ENCODE results near the gene SLC35E3.
"Not testable (repeated sequence)": the region's sequence is repeated elsewhere in the genome, so short reads cannot be mapped to it uniquely, and the experiment has no call there.

SLC35E3 gene

GRCh38 chr12:68811573-68811972 is 65.6 kb downstream of the SLC35E3 start:
- DNase-seq (ENCODE audit: low read depth in 2 of 3, low spot score in 2 of 3) = not testable (repeated sequence)

- DNase-seq (ENCODE audit: low read depth in 2 of 3, low spot score in 2 of 3) = no peak
Measured at GRCh38 chr12:68812553-68813241, 66.7 kb downstream of the SLC35E3 start.

GRCh38 chr12:68813242-68813593 is 67.2 kb downstream of the SLC35E3 start:
- DNase-seq (ENCODE audit: low read depth in 2 of 3, low spot score in 2 of 3) = no peak

- DNase-seq (ENCODE audit: low read depth in 2 of 3, low spot score in 2 of 3) = no peak
Measured at GRCh38 chr12:68814490-68815231, 68.7 kb downstream of the SLC35E3 start.

- no peak for DNase-seq (ENCODE audit: low read depth in 2 of 3, low spot score in 2 of 3)
Measured at GRCh38 chr12:68815232-68815927, 69.4 kb downstream of the SLC35E3 start.

GRCh38 chr12:68815928-68816800 is 70.2 kb downstream of the SLC35E3 start:
- DNase-seq (ENCODE audit: low read depth in 2 of 3, low spot score in 2 of 3) = no peak

GRCh38 chr12:68819481-68819880 is 73.5 kb downstream of the SLC35E3 start:
- not testable (repeated sequence) for DNase-seq (ENCODE audit: low read depth in 2 of 3, low spot score in 2 of 3)

- no peak for DNase-seq (ENCODE audit: low read depth in 2 of 3, low spot score in 2 of 3)
Measured at GRCh38 chr12:68821357-68822188, 75.6 kb downstream of the SLC35E3 start.

- DNase-seq (ENCODE audit: low read depth in 2 of 3, low spot score in 2 of 3) = no peak
Measured at GRCh38 chr12:68823696-68824095, 77.7 kb downstream of the SLC35E3 start.

GRCh38 chr12:68824131-68824530 is 78.2 kb downstream of the SLC35E3 start:
- DNase-seq (ENCODE audit: low read depth in 2 of 3, low spot score in 2 of 3) = no peak

GRCh38 chr12:68824597-68825250 is 78.7 kb downstream of the SLC35E3 start:
- DNase-seq (ENCODE audit: low read depth in 2 of 3, low spot score in 2 of 3) = no peak

GRCh38 chr12:68825569-68826217 is 79.7 kb downstream of the SLC35E3 start:
- DNase-seq (ENCODE audit: low read depth in 2 of 3, low spot score in 2 of 3) = no peak

- DNase-seq (ENCODE audit: low read depth in 2 of 3, low spot score in 2 of 3) = no peak
Measured at GRCh38 chr12:68827895-68828671, 82.1 kb downstream of the SLC35E3 start.

- no peak for DNase-seq (ENCODE audit: low read depth in 2 of 3, low spot score in 2 of 3)
Measured at GRCh38 chr12:68828672-68829068, 82.7 kb downstream of the SLC35E3 start.
